ENCODE data around the gene KLC1.
"Not testable (repeated sequence)": the region's sequence is repeated elsewhere in the genome, so short reads cannot be mapped to it uniquely, and the experiment has no call there.

KLC1 gene

GRCh38 chr14:103679351-103679750, 50.3 kb downstream of the KLC1 start:
- H3K27ac Mint-ChIP-seq, result peak overlapping the region in 1 of 2 donors; percentile 39
- H3K4me1 Mint-ChIP-seq (ENCODE audit: low read depth in 2 of 2), result peaks cover 0 to 3% of the 10 kb centered on the region in 2 donors
- H3K9me3 Mint-ChIP-seq, result no peaks in the 10 kb centered on the region
- H3K4me3 Mint-ChIP-seq, result no peak overlapping the region
- DNase-seq (peak in 1 of 3 experiments; percentile 10), ATAC-seq (replicated peaks) (peak; percentile 71)
- no peaks in the 10 kb centered on the region for H3K27me3 Mint-ChIP-seq
- H3K36me3 Mint-ChIP-seq (ENCODE audit: insufficient read depth), result peaks cover 96% of the 10 kb centered on the region

- Mint-ChIP-seq H3K27ac (no peak overlapping the region), H3K4me3 (no peak overlapping the region), H3K36me3 (ENCODE audit: insufficient read depth) (peaks cover 94% of the 10 kb centered on the region), H3K4me1 (ENCODE audit: low read depth in 2 of 2) (peaks cover 0 to 3% of the 10 kb centered on the region in 2 donors), H3K9me3 (no peaks in the 10 kb centered on the region), H3K27me3 (no peaks in the 10 kb centered on the region)
- no peak for ATAC-seq (replicated peaks)
- no peak for DNase-seq
These were observed 51.6 kb downstream of the KLC1 start for GRCh38 chr14:103680491-103681231.

- ATAC-seq (replicated peaks), result no peak
These were observed 54.1 kb downstream of the KLC1 start for GRCh38 chr14:103683139-103683538.

GRCh38 chr14:103684471-103684870, 55.5 kb downstream of the KLC1 start:
- H3K27ac Mint-ChIP-seq, result peak overlapping the region in 1 of 2 donors; percentile 31
- peaks cover 92% of the 10 kb centered on the region for H3K36me3 Mint-ChIP-seq (ENCODE audit: insufficient read depth)
- DNase-seq (no peak), ATAC-seq (replicated peaks) (no peak)
- H3K9me3 Mint-ChIP-seq, result no peaks in the 10 kb centered on the region
- no peaks in the 10 kb centered on the region for H3K27me3 Mint-ChIP-seq
- peaks cover 1% of the 10 kb centered on the region in 2 donors for H3K4me1 Mint-ChIP-seq (ENCODE audit: low read depth in 2 of 2)
- H3K4me3 Mint-ChIP-seq, result no peak overlapping the region

More at GRCh38 chr14:103683139-103683538, 54.1 kb downstream of the KLC1 start:
- H3K4me3 Mint-ChIP-seq, result no peak overlapping the region
- H3K4me1 Mint-ChIP-seq (ENCODE audit: low read depth in 2 of 2), result no peaks in the 10 kb centered on the region
- no peaks in the 10 kb centered on the region for H3K9me3 Mint-ChIP-seq
- H3K27me3 Mint-ChIP-seq, result no peaks in the 10 kb centered on the region
- no peak overlapping the region for H3K27ac Mint-ChIP-seq
- H3K36me3 Mint-ChIP-seq (ENCODE audit: insufficient read depth), result peaks cover 96% of the 10 kb centered on the region
- no peak for DNase-seq

- no peaks in the 10 kb centered on the region for H3K27me3 Mint-ChIP-seq
- DNase-seq (no peak), ATAC-seq (replicated peaks) (no peak)
- peak overlapping the region in 1 of 2 donors; percentile 31 for H3K27ac Mint-ChIP-seq
- H3K9me3 Mint-ChIP-seq, result no peaks in the 10 kb centered on the region
- peaks cover 88% of the 10 kb centered on the region for H3K36me3 Mint-ChIP-seq (ENCODE audit: insufficient read depth)
- H3K4me3 Mint-ChIP-seq, result no peak overlapping the region
- H3K4me1 Mint-ChIP-seq (ENCODE audit: low read depth in 2 of 2), result peaks cover 1 to 3% of the 10 kb centered on the region in 2 donors
These were observed 55.9 kb downstream of the KLC1 start for GRCh38 chr14:103684871-103685270.

GRCh38 chr14:103685276-103686211, 56.5 kb downstream of the KLC1 start:
- DNase-seq (no peak), ATAC-seq (replicated peaks) (no peak)
- no peak overlapping the region for H3K4me3 Mint-ChIP-seq
- no peaks in the 10 kb centered on the region for H3K27me3 Mint-ChIP-seq
- peak overlapping the region; percentile 19 to 74 for H3K27ac Mint-ChIP-seq
- H3K9me3 Mint-ChIP-seq, result no peaks in the 10 kb centered on the region
- peaks cover 86% of the 10 kb centered on the region for H3K36me3 Mint-ChIP-seq (ENCODE audit: insufficient read depth)
- H3K4me1 Mint-ChIP-seq (ENCODE audit: low read depth in 2 of 2), result peaks cover 1 to 3% of the 10 kb centered on the region in 2 donors

- H3K27me3 Mint-ChIP-seq, result no peaks in the 10 kb centered on the region
- ATAC-seq (replicated peaks) (no peak), DNase-seq (no peak)
- H3K36me3 Mint-ChIP-seq (ENCODE audit: insufficient read depth), result peaks cover 79% of the 10 kb centered on the region
- no peak overlapping the region for H3K27ac Mint-ChIP-seq
- peaks cover 1 to 3% of the 10 kb centered on the region in 2 donors for H3K4me1 Mint-ChIP-seq (ENCODE audit: low read depth in 2 of 2)
- H3K9me3 Mint-ChIP-seq, result no peaks in the 10 kb centered on the region
- H3K4me3 Mint-ChIP-seq, result no peak overlapping the region
These were observed 57.9 kb downstream of the KLC1 start for GRCh38 chr14:103686831-103687485.

GRCh38 chr14:103687712-103688111, 58.7 kb downstream of the KLC1 start:
- H3K36me3 Mint-ChIP-seq (ENCODE audit: insufficient read depth), result peaks cover 74% of the 10 kb centered on the region

GRCh38 chr14:103688441-103688840, 59.4 kb downstream of the KLC1 start:
- Mint-ChIP-seq H3K9me3 (no peaks in the 10 kb centered on the region), H3K4me1 (ENCODE audit: low read depth in 2 of 2) (peaks cover 1 to 3% of the 10 kb centered on the region in 2 donors), H3K27me3 (no peaks in the 10 kb centered on the region), H3K27ac (no peak overlapping the region), H3K4me3 (no peak overlapping the region), H3K36me3 (ENCODE audit: insufficient read depth) (peaks cover 73% of the 10 kb centered on the region)
- DNase-seq (no peak), ATAC-seq (replicated peaks) (no peak)

More at GRCh38 chr14:103687712-103688111, 58.7 kb downstream of the KLC1 start:
- Mint-ChIP-seq H3K4me3 (no peak overlapping the region), H3K4me1 (ENCODE audit: low read depth in 2 of 2) (peaks cover 1 to 3% of the 10 kb centered on the region in 2 donors), H3K27me3 (no peaks in the 10 kb centered on the region), H3K9me3 (no peaks in the 10 kb centered on the region), H3K27ac (no peak overlapping the region)
- no peak for DNase-seq
- ATAC-seq (replicated peaks), result no peak

GRCh38 chr14:103688906-103689902, 60.2 kb downstream of the KLC1 start:
- ATAC-seq (replicated peaks), result no peak
- no peaks in the 10 kb centered on the region for H3K27me3 Mint-ChIP-seq
- H3K36me3 Mint-ChIP-seq (ENCODE audit: insufficient read depth), result peaks cover 73% of the 10 kb centered on the region
- H3K4me1 Mint-ChIP-seq (ENCODE audit: low read depth in 2 of 2), result peaks cover 1 to 3% of the 10 kb centered on the region in 2 donors
- DNase-seq, result no peak
- no peaks in the 10 kb centered on the region for H3K9me3 Mint-ChIP-seq
- H3K4me3 Mint-ChIP-seq, result no peak overlapping the region
- H3K27ac Mint-ChIP-seq, result peak overlapping the region in 1 of 2 donors; percentile 41

GRCh38 chr14:103690332-103690731, 61.3 kb downstream of the KLC1 start:
- ATAC-seq (replicated peaks), result no peak
- Mint-ChIP-seq H3K4me1 (ENCODE audit: low read depth in 2 of 2) (peaks cover 3 to 4% of the 10 kb centered on the region in 2 donors), H3K27me3 (no peaks in the 10 kb centered on the region), H3K27ac (no peak overlapping the region), H3K36me3 (ENCODE audit: insufficient read depth) (peaks cover 65% of the 10 kb centered on the region), H3K4me3 (no peak overlapping the region), H3K9me3 (no peaks in the 10 kb centered on the region)
- DNase-seq, result no peak

- Mint-ChIP-seq H3K27ac (peak overlapping the region; percentile 35), H3K36me3 (ENCODE audit: insufficient read depth) (peaks cover 52% of the 10 kb centered on the region)
- not testable (repeated sequence) for ATAC-seq (replicated peaks); H3K4me3 Mint-ChIP-seq; H3K4me1 Mint-ChIP-seq (ENCODE audit: low read depth in 2 of 2); DNase-seq; H3K9me3 Mint-ChIP-seq; H3K27me3 Mint-ChIP-seq
These were observed 62.6 kb downstream of the KLC1 start for GRCh38 chr14:103691655-103692054.
